Measurements from ENCODE around the gene BLCAP. TPM values are rescaled to one million over a fixed set of nuclear protein-coding genes. Genes with fewer than 3 reads are reported as not detected.

BLCAP gene
- polyA plus RNA-seq, 4 donors, result 57.3 to 80.9 (median 65.8) TPM

DNA sequence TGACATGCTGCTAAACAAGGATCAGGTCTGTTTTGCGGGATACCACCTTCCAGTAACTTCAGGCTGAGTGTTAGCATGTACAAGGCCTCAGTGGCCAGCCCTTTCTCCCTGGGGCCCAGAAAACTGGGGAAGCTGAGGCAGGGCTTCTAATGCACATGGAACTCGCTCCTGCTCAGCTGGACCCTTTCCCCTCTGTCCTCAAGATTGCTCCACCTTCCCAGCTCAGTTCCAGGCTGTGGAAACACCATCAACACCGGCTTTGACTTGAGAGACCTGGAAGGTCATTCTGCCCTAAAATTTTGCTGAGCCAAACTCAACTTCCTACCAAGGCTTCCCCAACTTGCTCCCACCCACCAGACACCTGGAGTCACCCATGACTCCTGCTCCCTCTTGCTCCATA is 4.2 kb upstream of the BLCAP start:
- no peaks in the 10 kb centered on the region for H3K9me3 ChIP-seq (ENCODE audit: control insufficient read depth in 2 of 2, insufficient read depth in 1 of 2, low read depth in 1 of 2, low read length in 1 of 2)
- no peaks in the 10 kb centered on the region for H3K27me3 ChIP-seq (ENCODE audit: control insufficient read depth in 3 of 3, insufficient read depth in 3 of 3, low read length in 3 of 3)
- H3K36me3 ChIP-seq (ENCODE audit: control insufficient read depth in 3 of 3, insufficient read depth in 2 of 3, low read depth in 1 of 3, low read length in 3 of 3), result no peaks in the 10 kb centered on the region
- H3K4me1 ChIP-seq (ENCODE audit: control insufficient read depth in 3 of 3, insufficient read depth in 2 of 3, low read depth in 1 of 3, low read length in 2 of 3), result peaks cover 0 to 27% (median 4%) of the 10 kb centered on the region in 3 donors
- WGBS, 3 donors, result 86 to 100% (median 88%) methylated on average over 3 of the region's 3 CpGs
- DNase-seq (no peak), FAIRE-seq (no peak)
- no peak overlapping the region for H3K4me3 ChIP-seq (ENCODE audit: low read depth in 1 of 3, low read length in 3 of 3)
- H3K27ac ChIP-seq (ENCODE audit: low read depth in 1 of 3, low read length in 2 of 3), result no peak overlapping the region

DNA sequence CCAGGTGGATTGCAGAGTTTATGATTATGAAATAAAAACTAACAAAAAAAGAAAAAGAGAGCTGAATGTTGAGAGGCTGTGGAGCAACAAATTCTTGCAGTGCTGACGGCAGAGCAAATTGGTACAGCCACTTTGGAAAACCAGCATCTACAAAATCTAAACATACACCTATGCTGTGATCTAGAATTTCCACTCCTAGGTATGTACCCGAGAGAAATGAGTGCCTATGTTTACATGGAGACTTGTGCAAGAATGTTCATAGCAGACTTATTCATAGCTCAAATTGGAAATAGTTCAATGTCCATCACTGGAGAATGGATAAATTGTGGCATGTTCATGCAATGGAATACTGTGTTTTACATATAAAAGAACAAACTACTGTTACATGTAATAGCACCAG is 3.0 kb upstream of the BLCAP start:
- WGBS, 3 donors, result 66 to 77% (median 68%) methylated on average over 2 of the region's 2 CpGs
- H3K9me3 ChIP-seq (ENCODE audit: control insufficient read depth in 2 of 2, insufficient read depth in 1 of 2, low read depth in 1 of 2, low read length in 1 of 2), result no peaks in the 10 kb centered on the region
- H3K36me3 ChIP-seq (ENCODE audit: control insufficient read depth in 3 of 3, insufficient read depth in 2 of 3, low read depth in 1 of 3, low read length in 3 of 3), result no peaks in the 10 kb centered on the region
- no peak overlapping the region for H3K4me3 ChIP-seq (ENCODE audit: low read depth in 1 of 3, low read length in 3 of 3)
- no peak for DNase-seq
- FAIRE-seq, result no peak
- H3K27ac ChIP-seq (ENCODE audit: low read depth in 1 of 3, low read length in 2 of 3), result no peak overlapping the region
- peaks cover 3 to 19% (median 4%) of the 10 kb centered on the region in 3 donors for H3K4me1 ChIP-seq (ENCODE audit: control insufficient read depth in 3 of 3, insufficient read depth in 2 of 3, low read depth in 1 of 3, low read length in 2 of 3)
- no peaks in the 10 kb centered on the region for H3K27me3 ChIP-seq (ENCODE audit: control insufficient read depth in 3 of 3, insufficient read depth in 3 of 3, low read length in 3 of 3)

DNA sequence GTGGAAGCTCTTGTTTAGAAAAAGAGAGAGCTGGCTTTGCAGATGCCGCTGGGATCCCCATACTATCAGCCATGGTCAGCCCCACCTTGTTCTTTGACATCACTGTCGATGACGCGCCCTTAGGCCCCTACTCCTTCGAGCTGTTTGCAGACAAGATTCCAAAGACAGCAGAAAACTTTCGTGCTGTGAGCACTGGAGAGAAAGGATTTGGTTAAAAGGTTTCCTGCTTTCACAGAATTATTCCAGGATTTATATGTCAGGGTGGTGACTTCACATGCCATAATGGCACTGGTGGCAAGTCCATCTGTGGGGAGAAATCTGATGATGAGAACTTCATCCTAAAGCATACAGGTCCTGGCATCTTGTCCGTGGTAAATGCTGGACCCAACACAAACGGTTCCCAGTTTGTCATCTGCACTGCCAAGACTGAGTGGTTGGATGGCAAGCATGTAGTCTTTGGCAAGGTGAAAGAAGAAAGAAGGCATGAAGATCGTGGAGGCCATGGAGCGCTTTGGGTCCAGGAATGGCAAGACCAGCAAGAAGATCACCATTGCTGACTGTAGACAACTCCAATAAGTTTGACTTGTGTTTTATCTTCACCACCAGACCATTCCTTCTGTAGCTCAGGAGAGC is 2.4 kb upstream of the BLCAP start:
- H3K27me3 ChIP-seq (ENCODE audit: control insufficient read depth in 3 of 3, insufficient read depth in 3 of 3, low read length in 3 of 3), result no peaks in the 10 kb centered on the region
- FAIRE-seq (no peak), DNase-seq (no peak)
- peaks cover 4 to 20% (median 7%) of the 10 kb centered on the region in 3 donors for H3K4me1 ChIP-seq (ENCODE audit: control insufficient read depth in 3 of 3, insufficient read depth in 2 of 3, low read depth in 1 of 3, low read length in 2 of 3)
- H3K36me3 ChIP-seq (ENCODE audit: control insufficient read depth in 3 of 3, insufficient read depth in 2 of 3, low read depth in 1 of 3, low read length in 3 of 3), result peaks cover 0 to 4% (median 0%) of the 10 kb centered on the region in 3 donors
- no peak overlapping the region for H3K27ac ChIP-seq (ENCODE audit: low read depth in 1 of 3, low read length in 2 of 3)
- H3K9me3 ChIP-seq (ENCODE audit: control insufficient read depth in 2 of 2, insufficient read depth in 1 of 2, low read depth in 1 of 2, low read length in 1 of 2), result no peaks in the 10 kb centered on the region
- 89 to 90% (median 90%) methylated on average over 10 of the region's 10 CpGs for WGBS, 3 donors
- no peak overlapping the region for H3K4me3 ChIP-seq (ENCODE audit: low read depth in 1 of 3, low read length in 3 of 3)

DNA sequence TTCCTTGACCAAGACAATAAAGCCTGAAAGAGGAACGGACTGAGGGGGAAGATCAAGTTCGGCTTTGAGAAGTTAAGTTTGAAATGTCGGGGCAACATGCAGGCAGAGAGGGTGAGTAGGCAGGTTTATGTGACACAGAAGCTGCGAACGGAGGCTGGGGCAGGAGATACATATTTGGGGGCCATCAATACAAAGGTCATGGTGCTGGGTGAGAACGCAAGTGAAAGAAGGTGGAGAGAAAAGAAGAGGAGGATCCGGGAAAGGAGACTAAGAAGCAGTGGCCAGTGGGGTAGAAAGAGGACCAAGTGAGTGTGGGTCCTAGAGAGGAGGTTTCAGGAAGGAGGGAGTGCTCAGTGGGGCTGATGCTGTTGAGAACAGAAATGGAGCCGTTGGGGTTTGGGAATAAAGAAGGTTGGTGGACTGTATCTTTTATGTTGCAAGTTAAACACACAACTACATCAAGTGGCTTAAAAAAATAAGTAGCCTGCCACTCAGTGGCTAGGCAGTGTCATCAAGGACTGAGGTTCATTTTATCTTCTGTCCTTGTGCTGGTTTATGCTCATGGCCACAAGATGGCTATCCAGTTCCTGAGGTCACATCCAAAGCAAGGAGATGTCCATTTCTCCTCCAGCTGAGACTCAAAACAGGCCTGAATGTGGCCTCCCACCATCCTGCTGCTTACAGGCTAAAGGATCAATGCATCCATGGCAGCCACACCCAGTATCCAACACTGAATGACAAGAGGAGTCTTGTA is 1.7 kb upstream of the BLCAP start:
- WGBS, 3 donors, result 80 to 84% (median 80%) methylated on average over 8 of the region's 8 CpGs
- peak overlapping the region in 1 of 3 donors; percentile 82 for H3K27ac ChIP-seq (ENCODE audit: low read depth in 1 of 3, low read length in 2 of 3)
- peaks cover 5 to 23% (median 7%) of the 10 kb centered on the region in 3 donors for H3K4me1 ChIP-seq (ENCODE audit: control insufficient read depth in 3 of 3, insufficient read depth in 2 of 3, low read depth in 1 of 3, low read length in 2 of 3)
- DNase-seq (no peak), FAIRE-seq (no peak)
- no peak overlapping the region for H3K4me3 ChIP-seq (ENCODE audit: low read depth in 1 of 3, low read length in 3 of 3)
- H3K27me3 ChIP-seq (ENCODE audit: control insufficient read depth in 3 of 3, insufficient read depth in 3 of 3, low read length in 3 of 3), result no peaks in the 10 kb centered on the region
- no peaks in the 10 kb centered on the region for H3K9me3 ChIP-seq (ENCODE audit: control insufficient read depth in 2 of 2, insufficient read depth in 1 of 2, low read depth in 1 of 2, low read length in 1 of 2)
- H3K36me3 ChIP-seq (ENCODE audit: control insufficient read depth in 3 of 3, insufficient read depth in 2 of 3, low read depth in 1 of 3, low read length in 3 of 3), result peaks cover 0 to 9% (median 0%) of the 10 kb centered on the region in 3 donors

DNA sequence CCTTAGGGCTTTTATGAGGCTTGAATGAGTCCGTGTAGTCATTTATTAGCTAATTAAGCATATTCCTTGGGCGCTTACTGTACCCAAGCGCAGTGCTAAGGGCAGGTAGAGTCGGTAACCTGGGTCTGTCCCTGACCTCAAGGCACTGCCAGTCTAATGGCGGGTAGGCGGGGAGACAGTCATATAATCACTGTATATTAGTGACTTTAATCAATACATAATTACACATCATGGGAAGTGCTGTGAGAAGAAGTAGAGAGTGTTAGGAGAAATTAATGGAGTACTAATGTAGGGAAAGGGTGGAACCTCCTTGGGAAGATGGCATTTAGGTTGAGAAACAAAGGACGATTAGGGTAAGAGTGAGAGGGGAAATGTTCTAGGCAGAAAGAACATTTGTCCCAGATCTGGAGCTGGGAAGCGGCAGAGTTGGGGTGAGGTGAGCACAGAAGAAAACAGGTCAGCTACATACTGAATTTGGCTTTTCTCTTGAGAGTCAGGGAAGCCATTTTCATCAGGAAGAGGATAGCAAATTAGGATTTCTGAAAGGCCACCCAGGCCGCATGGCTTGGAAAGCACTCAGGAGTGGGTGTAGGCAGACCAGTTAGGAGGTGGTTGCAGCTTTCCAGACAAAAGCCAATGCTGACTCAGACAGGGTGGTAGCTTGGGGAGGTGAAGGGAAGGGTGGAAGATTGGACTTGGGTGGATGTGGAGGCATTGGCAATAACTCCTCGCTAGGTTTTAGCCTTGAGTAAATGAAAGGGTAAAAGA is 954 bp upstream of the BLCAP start:
- Histone ChIP-seq H3K4me1 (ENCODE audit: control insufficient read depth in 3 of 3, insufficient read depth in 2 of 3, low read depth in 1 of 3, low read length in 2 of 3) (peaks cover 5 to 30% (median 7%) of the 10 kb centered on the region in 3 donors), H3K27ac (ENCODE audit: low read depth in 1 of 3, low read length in 2 of 3) (peak overlapping the region; percentile 82 to 98 (median 94)), H3K4me3 (ENCODE audit: low read depth in 1 of 3, low read length in 3 of 3) (peak overlapping the region; percentile 33 to 99 (median 84)), H3K36me3 (ENCODE audit: control insufficient read depth in 3 of 3, insufficient read depth in 2 of 3, low read depth in 1 of 3, low read length in 3 of 3) (peaks cover 0 to 15% (median 0%) of the 10 kb centered on the region in 3 donors), H3K27me3 (ENCODE audit: control insufficient read depth in 3 of 3, insufficient read depth in 3 of 3, low read length in 3 of 3) (no peaks in the 10 kb centered on the region), H3K9me3 (ENCODE audit: control insufficient read depth in 2 of 2, insufficient read depth in 1 of 2, low read depth in 1 of 2, low read length in 1 of 2) (no peaks in the 10 kb centered on the region)
- WGBS, 3 donors, result 45 to 48% (median 47%) methylated on average over 10 of the region's 10 CpGs
- DNase-seq (no peak), FAIRE-seq (no peak)

DNA sequence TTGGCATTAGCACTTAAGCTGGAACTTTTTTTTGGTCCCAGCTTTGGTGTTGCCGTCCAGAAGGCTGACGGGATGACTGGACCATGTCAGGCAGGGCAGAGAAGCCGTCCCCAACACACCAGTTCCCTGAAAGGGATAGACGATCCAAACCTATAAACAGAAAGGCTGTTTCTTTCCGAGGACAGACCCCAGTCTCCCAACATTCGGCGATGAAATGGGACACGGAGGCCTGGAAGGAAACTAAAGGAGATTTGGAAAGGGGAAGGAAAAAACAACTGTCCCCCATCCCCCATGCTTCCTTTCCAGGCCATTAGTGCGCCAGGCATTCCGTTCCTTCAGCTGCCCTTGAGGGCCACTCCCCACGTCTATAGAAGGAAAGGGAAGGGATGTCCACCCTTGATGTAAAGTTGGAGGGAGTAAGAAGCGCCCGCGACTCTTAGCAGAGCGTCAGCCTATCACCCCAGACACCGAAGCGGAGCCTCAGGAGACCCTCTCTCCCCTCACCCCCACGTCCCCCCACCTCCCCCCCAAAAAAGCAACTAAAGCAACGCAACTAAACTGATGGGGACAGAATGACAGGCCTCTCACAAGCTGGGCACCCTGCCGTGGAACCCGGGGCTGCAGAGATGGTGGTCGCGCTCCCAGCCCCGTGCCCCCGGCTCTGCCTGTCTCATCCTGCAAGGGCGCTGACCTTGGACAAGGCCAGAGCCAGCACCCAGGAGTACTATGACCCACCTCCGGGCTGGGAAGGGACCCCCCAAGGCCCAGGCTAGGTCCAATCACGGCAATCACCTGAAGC is 638 bp downstream of the BLCAP start:
- 1 to 2% (median 1%) methylated on average over 27 to 28 of the region's 28 CpGs for WGBS, 3 donors

DNA sequence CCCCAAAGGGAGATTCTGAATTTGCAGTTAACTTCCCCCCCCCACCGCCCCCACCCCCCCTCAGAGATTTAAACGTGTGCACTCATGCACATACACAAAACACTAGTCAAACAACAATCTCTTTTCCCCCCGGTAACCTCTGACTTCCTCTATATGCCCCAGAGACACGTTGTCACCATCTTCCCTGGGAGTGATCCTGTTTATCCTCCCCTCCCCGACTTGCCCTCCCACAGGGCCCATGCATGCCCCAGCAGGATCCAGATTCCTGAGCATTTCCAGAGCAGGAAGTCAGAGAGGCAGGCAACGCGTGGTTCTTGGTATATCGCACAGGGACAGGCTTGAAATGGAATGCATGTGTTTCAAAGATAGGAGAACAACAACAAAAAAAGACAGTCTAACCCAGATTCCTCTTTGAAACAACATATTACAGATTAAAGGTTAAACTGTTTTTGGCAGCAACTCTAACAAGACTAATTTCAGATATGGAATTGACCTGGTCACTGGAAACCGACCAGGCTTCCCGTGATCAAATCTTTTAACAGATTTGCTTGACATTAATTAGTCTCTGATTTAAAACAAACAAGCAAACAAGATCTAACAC is 1.3 kb downstream of the BLCAP start:
- Histone ChIP-seq H3K4me3 (ENCODE audit: low read depth in 1 of 3, low read length in 3 of 3) (peak overlapping the region; percentile 84 to 99 (median 95)), H3K9me3 (ENCODE audit: control insufficient read depth in 2 of 2, insufficient read depth in 1 of 2, low read depth in 1 of 2, low read length in 1 of 2) (no peaks in the 10 kb centered on the region), H3K4me1 (ENCODE audit: control insufficient read depth in 3 of 3, insufficient read depth in 2 of 3, low read depth in 1 of 3, low read length in 2 of 3) (peaks cover 5 to 35% (median 10%) of the 10 kb centered on the region in 3 donors), H3K36me3 (ENCODE audit: control insufficient read depth in 3 of 3, insufficient read depth in 2 of 3, low read depth in 1 of 3, low read length in 3 of 3) (peaks cover 0 to 25% (median 0%) of the 10 kb centered on the region in 3 donors), H3K27ac (ENCODE audit: low read depth in 1 of 3, low read length in 2 of 3) (peak overlapping the region; percentile 94 to 98 (median 96)), H3K27me3 (ENCODE audit: control insufficient read depth in 3 of 3, insufficient read depth in 3 of 3, low read length in 3 of 3) (no peaks in the 10 kb centered on the region)
- FAIRE-seq, result no peak
- WGBS, 3 donors, result 3 to 8% (median 8%) methylated on average over 10 of the region's 10 CpGs
- DNase-seq, result peak; percentile 55 to 58

More for the DNA sequence above, 638 bp downstream of the BLCAP start:
- FAIRE-seq, result no peak
- Histone ChIP-seq H3K36me3 (ENCODE audit: control insufficient read depth in 3 of 3, insufficient read depth in 2 of 3, low read depth in 1 of 3, low read length in 3 of 3) (peaks cover 0 to 23% (median 0%) of the 10 kb centered on the region in 3 donors), H3K9me3 (ENCODE audit: control insufficient read depth in 2 of 2, insufficient read depth in 1 of 2, low read depth in 1 of 2, low read length in 1 of 2) (no peaks in the 10 kb centered on the region), H3K27me3 (ENCODE audit: control insufficient read depth in 3 of 3, insufficient read depth in 3 of 3, low read length in 3 of 3) (no peaks in the 10 kb centered on the region), H3K4me1 (ENCODE audit: control insufficient read depth in 3 of 3, insufficient read depth in 2 of 3, low read depth in 1 of 3, low read length in 2 of 3) (peaks cover 5 to 35% (median 10%) of the 10 kb centered on the region in 3 donors), H3K4me3 (ENCODE audit: low read depth in 1 of 3, low read length in 3 of 3) (peak overlapping the region; percentile 84 to 99 (median 95)), H3K27ac (ENCODE audit: low read depth in 1 of 3, low read length in 2 of 3) (peak overlapping the region; percentile 94 to 98 (median 96))
- peak; percentile 62 to 65 for DNase-seq
